GM21717 (cell line): ENCODE measurements around the gene PALD1.

ENCODE experiments used
- ATAC-seq: cut with Tn5 transposase; IDR thresholded peaks from one replicate; pipeline ENCODE4 v1.9.1; 2021; ENCODE audit warnings: mild to moderate bottlenecking, moderate library complexity; ENCODE audit not compliant: unreplicated experiment

The PALD1 gene

GRCh38 chr10:70587045-70587658, 108.6 kb downstream of the PALD1 start:
- no peak for ATAC-seq

GRCh38 chr10:70588255-70588654, 109.7 kb downstream of the PALD1 start:
- no peak for ATAC-seq

GRCh38 chr10:70588859-70589570, 110.4 kb downstream of the PALD1 start:
- ATAC-seq = no peak

- no peak for ATAC-seq
Observed at GRCh38 chr10:70589762-70590654, 111.4 kb downstream of the PALD1 start.

- no peak for ATAC-seq
Observed at GRCh38 chr10:70590655-70591416, 112.3 kb downstream of the PALD1 start.

GRCh38 chr10:70592186-70592735, 113.7 kb downstream of the PALD1 start:
- ATAC-seq = no peak

GRCh38 chr10:70592746-70593512, 114.4 kb downstream of the PALD1 start:
- no peak for ATAC-seq

- ATAC-seq = no peak
Observed at GRCh38 chr10:70593513-70593890, 114.9 kb downstream of the PALD1 start.

GRCh38 chr10:70594161-70594560, 115.6 kb downstream of the PALD1 start:
- ATAC-seq = no peak

- no peak for ATAC-seq
Observed at GRCh38 chr10:70595566-70596016, 117.0 kb downstream of the PALD1 start.

GRCh38 chr10:70596110-70596798, 117.7 kb downstream of the PALD1 start:
- ATAC-seq = no peak

GRCh38 chr10:70596860-70597809, 118.6 kb downstream of the PALD1 start:
- ATAC-seq = no peak

GRCh38 chr10:70597856-70598815, 119.6 kb downstream of the PALD1 start:
- ATAC-seq = no peak

- no peak for ATAC-seq
Observed at GRCh38 chr10:70598857-70599295, 120.3 kb downstream of the PALD1 start.

GRCh38 chr10:70599319-70599718, 120.8 kb downstream of the PALD1 start:
- ATAC-seq = no peak

- ATAC-seq = no peak
Observed at GRCh38 chr10:70599791-70600190, 121.2 kb downstream of the PALD1 start.
